Measurements from ENCODE around the gene HSPB1. TPM values are rescaled to one million over a fixed set of nuclear protein-coding genes. Genes with fewer than 3 reads are reported as not detected.
"Not testable (repeated sequence)": the region's sequence is repeated elsewhere in the genome, so short reads cannot be mapped to it uniquely, and the experiment has no call there.

Gene HSPB1
- total RNA-seq, 4 donors from 2014 or later, result 981 to 2,288 (median 2,045) TPM

DNA sequence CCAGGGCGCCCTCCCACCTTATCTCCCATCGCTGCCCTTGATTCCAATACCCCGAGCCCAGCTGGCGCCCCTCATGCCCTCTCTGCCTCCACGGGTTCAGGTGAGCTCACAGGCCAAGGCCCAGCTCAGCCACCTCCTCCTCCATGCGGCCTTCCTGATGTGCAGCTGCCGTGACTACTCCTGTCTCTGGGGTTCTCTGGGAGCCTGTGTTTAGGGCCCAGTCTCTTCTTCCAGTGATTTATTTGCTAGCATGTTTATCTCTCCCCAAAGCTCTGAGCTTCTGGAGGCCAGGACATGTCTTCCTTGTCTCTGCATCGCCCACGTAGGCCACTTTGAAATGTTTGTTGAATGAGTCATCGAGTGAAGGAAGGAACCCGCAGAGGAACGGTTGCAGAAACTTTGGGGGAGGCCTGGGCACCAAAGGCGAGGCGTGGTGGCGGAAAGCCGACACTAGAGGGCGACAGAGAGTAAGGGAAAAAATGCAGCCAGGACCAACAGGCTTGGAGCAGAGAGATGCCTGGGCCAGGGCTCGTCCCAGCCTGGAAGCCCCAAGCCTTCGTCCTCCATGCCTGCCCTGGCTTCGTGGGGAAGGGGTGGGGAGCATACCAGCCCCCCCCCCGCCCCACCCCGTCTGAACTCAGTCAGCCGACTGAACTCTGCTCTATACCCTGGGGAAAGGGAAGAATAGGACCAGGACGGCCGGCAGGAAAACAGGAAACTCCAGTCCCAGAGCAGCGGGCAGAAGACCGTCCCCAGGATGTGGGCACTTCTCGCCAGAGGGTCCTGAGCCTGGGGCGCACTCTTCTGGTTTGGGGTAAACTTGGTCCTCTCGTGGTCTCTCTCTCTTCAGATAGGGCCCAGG lies 10.9 kb upstream of the HSPB1 start:
- 12% methylated on average over 29 of the region's 30 CpGs for WGBS
- peak overlapping the region; percentile 38 for H3K4me3 ChIP-seq
- DNase-seq (ENCODE audit: low spot score in 2 of 2), result peak; percentile 95 to 97
- no peaks in the 10 kb centered on the region for H3K27me3 ChIP-seq
- H3K27ac ChIP-seq, result peak overlapping the region; percentile 93
- H3K4me1 ChIP-seq, result peaks cover 69% of the 10 kb centered on the region
- H3K36me3 ChIP-seq, result no peaks in the 10 kb centered on the region
- H3K9me3 ChIP-seq, result no peaks in the 10 kb centered on the region
- no peak for TF ChIP-seq POLR2A (IDR thresholded peaks at IDR 0.05)
- TF ChIP-seq, protein P1, sequence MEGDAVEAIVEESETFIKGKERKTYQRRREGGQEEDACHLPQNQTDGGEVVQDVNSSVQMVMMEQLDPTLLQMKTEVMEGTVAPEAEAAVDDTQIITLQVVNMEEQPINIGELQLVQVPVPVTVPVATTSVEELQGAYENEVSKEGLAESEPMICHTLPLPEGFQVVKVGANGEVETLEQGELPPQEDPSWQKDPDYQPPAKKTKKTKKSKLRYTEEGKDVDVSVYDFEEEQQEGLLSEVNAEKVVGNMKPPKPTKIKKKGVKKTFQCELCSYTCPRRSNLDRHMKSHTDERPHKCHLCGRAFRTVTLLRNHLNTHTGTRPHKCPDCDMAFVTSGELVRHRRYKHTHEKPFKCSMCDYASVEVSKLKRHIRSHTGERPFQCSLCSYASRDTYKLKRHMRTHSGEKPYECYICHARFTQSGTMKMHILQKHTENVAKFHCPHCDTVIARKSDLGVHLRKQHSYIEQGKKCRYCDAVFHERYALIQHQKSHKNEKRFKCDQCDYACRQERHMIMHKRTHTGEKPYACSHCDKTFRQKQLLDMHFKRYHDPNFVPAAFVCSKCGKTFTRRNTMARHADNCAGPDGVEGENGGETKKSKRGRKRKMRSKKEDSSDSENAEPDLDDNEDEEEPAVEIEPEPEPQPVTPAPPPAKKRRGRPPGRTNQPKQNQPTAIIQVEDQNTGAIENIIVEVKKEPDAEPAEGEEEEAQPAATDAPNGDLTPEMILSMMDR (IDR thresholded peaks at IDR 0.05), result peak; percentile 95 to 100
- TF ChIP-seq POLR2AphosphoS5 (IDR thresholded peaks at IDR 0.05), result peak; percentile 27 to 87 (median 72)
- TF ChIP-seq EP300 (IDR thresholded peaks at IDR 0.05), result no peak

DNA sequence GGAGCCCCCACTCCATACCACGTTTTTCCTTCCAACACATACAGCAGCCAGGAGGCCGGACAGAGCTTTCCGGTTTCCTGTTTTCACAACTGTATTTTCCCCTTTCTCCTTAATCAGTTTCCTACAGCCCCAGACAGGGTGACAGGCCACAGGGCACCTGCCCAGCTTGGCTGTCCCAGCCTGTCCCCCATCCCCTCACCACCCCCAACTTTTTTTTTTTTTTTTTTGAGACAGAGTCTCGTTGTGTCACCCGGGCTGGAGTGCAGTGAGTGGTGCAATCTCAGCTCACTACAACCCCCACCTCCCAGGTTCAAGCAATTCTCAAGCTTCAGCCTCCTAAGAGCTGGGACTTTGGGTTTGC lies 10.3 kb upstream of the HSPB1 start:
- no peaks in the 10 kb centered on the region for H3K9me3 ChIP-seq
- no peaks in the 10 kb centered on the region for H3K27me3 ChIP-seq
- no peak for DNase-seq (ENCODE audit: low spot score in 2 of 2)
- peak overlapping the region; percentile 93 for H3K27ac ChIP-seq
- no peak for TF ChIP-seq EP300 (IDR thresholded peaks at IDR 0.05)
- TF ChIP-seq, protein P1 (IDR thresholded peaks at IDR 0.05), result no peak
- no peak for TF ChIP-seq POLR2A (IDR thresholded peaks at IDR 0.05)
- no peak for TF ChIP-seq POLR2AphosphoS5 (IDR thresholded peaks at IDR 0.05)
- H3K4me1 ChIP-seq, result peaks cover 75% of the 10 kb centered on the region
- no peaks in the 10 kb centered on the region for H3K36me3 ChIP-seq
- peak overlapping the region; percentile 38 for H3K4me3 ChIP-seq
- 7% methylated on average over 5 of the region's 5 CpGs for WGBS

DNA sequence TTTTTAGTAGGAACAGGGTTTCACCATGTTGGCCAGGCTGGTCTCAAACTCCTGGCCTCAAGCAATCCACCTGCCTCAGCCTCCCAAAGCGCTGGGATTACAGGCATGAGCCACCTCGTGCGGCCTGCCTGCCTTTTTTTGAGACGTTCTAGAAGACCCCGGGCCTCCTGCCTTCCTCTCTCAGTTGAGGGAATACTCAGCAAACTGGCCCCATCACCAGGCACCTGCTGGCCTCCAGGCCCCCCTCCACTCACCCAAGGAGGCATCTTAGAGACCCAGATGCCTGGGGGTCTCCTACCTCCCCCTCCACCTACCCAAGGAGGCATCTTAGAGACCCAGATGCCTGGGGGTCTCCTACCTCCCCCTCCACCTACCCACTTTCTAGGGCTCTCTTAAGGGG lies 9.6 kb upstream of the HSPB1 start:
- H3K4me1 ChIP-seq, result peaks cover 80% of the 10 kb centered on the region
- WGBS, result 78% methylated on average over 5 of the region's 5 CpGs

DNA sequence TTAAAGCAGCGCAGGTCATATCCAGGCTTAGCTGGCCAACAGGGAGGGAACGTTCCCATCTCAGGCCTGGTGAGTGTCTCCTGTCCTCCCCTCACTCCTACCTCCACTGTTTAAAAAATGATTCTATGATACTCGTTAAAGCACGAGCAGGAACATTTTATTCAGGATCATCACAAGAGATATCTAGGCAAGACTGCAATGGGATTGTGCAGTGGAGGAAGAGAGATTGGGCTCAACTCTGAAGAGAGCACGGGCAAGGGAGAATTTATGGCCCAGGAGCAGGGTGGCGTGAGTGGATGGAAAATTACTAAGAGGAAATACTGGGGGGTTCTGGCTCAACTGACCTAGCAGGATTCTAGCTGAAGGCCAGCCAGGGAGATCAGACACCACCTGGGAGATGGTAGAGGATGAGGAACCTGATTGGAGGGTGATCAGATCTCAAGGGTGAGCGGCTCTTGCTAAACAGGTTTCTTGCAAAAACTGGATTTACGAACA lies 9.0 kb upstream of the HSPB1 start:
- Histone ChIP-seq H3K27me3 (no peaks in the 10 kb centered on the region), H3K27ac (peak overlapping the region; percentile 93), H3K36me3 (no peaks in the 10 kb centered on the region), H3K9me3 (no peaks in the 10 kb centered on the region), H3K4me1 (peaks cover 84% of the 10 kb centered on the region), H3K4me3 (no peak overlapping the region)
- TF ChIP-seq, protein P1 (IDR thresholded peaks at IDR 0.05), result no peak
- TF ChIP-seq POLR2AphosphoS5 (IDR thresholded peaks at IDR 0.05) (no peak), EP300 (IDR thresholded peaks at IDR 0.05) (no peak), POLR2A (IDR thresholded peaks at IDR 0.05) (no peak)
- no peak for DNase-seq (ENCODE audit: low spot score in 2 of 2)
- 55% methylated on average over 8 of the region's 8 CpGs for WGBS

More for the DNA sequence above, 9.6 kb upstream of the HSPB1 start:
- not testable (repeated sequence) for H3K27me3 ChIP-seq; H3K9me3 ChIP-seq; H3K36me3 ChIP-seq; H3K4me3 ChIP-seq; DNase-seq (ENCODE audit: low spot score in 2 of 2)
- peak overlapping the region; percentile 93 for H3K27ac ChIP-seq

DNA sequence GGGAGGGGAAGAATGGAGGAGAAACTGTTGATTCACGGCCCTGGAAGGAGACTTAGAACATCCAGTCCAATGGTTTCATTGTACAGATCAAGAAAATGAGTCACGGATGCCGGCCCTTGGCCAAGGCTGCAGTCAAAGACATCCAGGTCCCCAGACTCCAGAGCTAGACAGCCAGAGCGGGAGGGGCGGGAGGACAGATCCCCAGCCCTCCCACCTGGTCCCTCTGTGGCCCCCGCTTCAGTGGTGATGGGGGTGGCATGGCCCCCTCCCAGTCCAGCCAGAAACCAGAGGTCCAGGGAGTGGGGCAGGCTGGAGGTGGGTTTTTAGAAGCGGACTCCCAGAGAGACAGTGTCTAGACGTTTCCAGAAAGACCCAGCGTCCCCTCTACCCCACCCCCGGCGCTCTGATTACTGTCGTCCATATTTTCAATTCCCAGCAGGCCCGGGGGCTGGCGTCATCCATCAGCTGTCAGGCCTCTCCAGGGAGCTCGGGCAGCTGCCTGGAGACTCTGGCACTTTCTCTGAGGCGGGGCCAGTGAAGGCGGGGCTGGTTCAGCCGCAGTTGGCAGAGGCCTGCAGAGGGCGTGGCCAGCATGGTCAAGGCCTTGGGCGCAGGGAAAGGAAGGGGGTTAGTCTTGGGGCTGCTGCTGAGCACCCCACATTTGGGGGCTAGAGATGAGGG lies 8.0 kb upstream of the HSPB1 start:
- Histone ChIP-seq H3K4me3 (peak overlapping the region; percentile 35), H3K9me3 (no peaks in the 10 kb centered on the region), H3K36me3 (no peaks in the 10 kb centered on the region), H3K27ac (peak overlapping the region; percentile 93), H3K27me3 (no peaks in the 10 kb centered on the region), H3K4me1 (peaks cover 89% of the 10 kb centered on the region)
- TF ChIP-seq POLR2AphosphoS5 (IDR thresholded peaks at IDR 0.05) (peak in 2 of 3 donors; percentile 14 to 23), POLR2A (IDR thresholded peaks at IDR 0.05) (no peak)
- WGBS, result 7% methylated on average over 14 of the region's 20 CpGs
- peak; percentile 97 to 98 for DNase-seq (ENCODE audit: low spot score in 2 of 2)

Data from suprapubic skin (tissue), 4 donors.